Progenitor cell of endocrine pancreas (in vitro differentiated cells): ENCODE results near the gene GLCE. TPM values are rescaled to one million over a fixed set of nuclear protein-coding genes. Genes with fewer than 3 reads are reported as not detected.
"Not testable (repeated sequence)": the region's sequence is repeated elsewhere in the genome, so short reads cannot be mapped to it uniquely, and the experiment has no call there.

Source experiments
- DNase-seq: peaks from one replicate; pipeline ENCODE4 v3.0.0; 2021; ENCODE audit warnings: low spot score; ENCODE audit not compliant: unreplicated experiment
- H3K27ac Mint-ChIP-seq: 2 replicates; pipeline ENCODE4 v1.8.0; 2021; ENCODE audit warnings: mild to moderate bottlenecking, moderate library complexity, mixed read lengths
- H3K27me3 Mint-ChIP-seq: 2 replicates; pipeline ENCODE4 v1.8.0; 2021; ENCODE audit warnings: mixed read lengths
- H3K36me3 Mint-ChIP-seq: 2 replicates; pipeline ENCODE4 v1.8.0; 2022; ENCODE audit warnings: mixed read lengths; ENCODE audit not compliant: insufficient read depth
- H3K4me1 Mint-ChIP-seq: 2 replicates; pipeline ENCODE4 v1.8.0; 2021; ENCODE audit warnings: low read depth, mixed read lengths
- H3K4me3 Mint-ChIP-seq: 2 replicates; pipeline ENCODE4 v1.8.0; 2021; ENCODE audit warnings: low read depth, mild to moderate bottlenecking, moderate library complexity, mixed read lengths
- H3K9me3 Mint-ChIP-seq: 2 replicates; pipeline ENCODE4 v1.8.0; 2021; ENCODE audit warnings: low read depth, mixed read lengths
- total RNA-seq: library from RNA; stranded (reverse); gene quantifications from 2 replicates; pipeline ENCODE4 v1.2.1, GENCODE V29; 2021
- TF ChIP-seq, protein P1 (sequence below): fragments of 200-600 bp; sonication (generic); IDR thresholded peaks from one replicate; pipeline ENCODE4 v1.5.0; 2021; ENCODE audit warnings: antibody characterized with exemption, mild to moderate bottlenecking; ENCODE audit not compliant: unreplicated experiment

The GLCE gene
- total RNA-seq, 1 donor from 2014 or later, result 18.0 TPM

GRCh38 chr15:69288011-69288410 is 127.6 kb downstream of the GLCE start:
- H3K4me3 Mint-ChIP-seq, result no peak overlapping the region

GRCh38 chr15:69288531-69289341 is 128.3 kb downstream of the GLCE start:
- Mint-ChIP-seq H3K27ac (peak overlapping the region; percentile 20), H3K4me3 (peak overlapping the region; percentile 25), H3K36me3 (no peaks in the 10 kb centered on the region), H3K27me3 (peaks cover 14% of the 10 kb centered on the region), H3K4me1 (peaks cover 20% of the 10 kb centered on the region), H3K9me3 (no peaks in the 10 kb centered on the region)
- DNase-seq, result no peak
- TF ChIP-seq, protein P1, sequence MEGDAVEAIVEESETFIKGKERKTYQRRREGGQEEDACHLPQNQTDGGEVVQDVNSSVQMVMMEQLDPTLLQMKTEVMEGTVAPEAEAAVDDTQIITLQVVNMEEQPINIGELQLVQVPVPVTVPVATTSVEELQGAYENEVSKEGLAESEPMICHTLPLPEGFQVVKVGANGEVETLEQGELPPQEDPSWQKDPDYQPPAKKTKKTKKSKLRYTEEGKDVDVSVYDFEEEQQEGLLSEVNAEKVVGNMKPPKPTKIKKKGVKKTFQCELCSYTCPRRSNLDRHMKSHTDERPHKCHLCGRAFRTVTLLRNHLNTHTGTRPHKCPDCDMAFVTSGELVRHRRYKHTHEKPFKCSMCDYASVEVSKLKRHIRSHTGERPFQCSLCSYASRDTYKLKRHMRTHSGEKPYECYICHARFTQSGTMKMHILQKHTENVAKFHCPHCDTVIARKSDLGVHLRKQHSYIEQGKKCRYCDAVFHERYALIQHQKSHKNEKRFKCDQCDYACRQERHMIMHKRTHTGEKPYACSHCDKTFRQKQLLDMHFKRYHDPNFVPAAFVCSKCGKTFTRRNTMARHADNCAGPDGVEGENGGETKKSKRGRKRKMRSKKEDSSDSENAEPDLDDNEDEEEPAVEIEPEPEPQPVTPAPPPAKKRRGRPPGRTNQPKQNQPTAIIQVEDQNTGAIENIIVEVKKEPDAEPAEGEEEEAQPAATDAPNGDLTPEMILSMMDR, result no peak

More at GRCh38 chr15:69288011-69288410, 127.6 kb downstream of the GLCE start:
- Mint-ChIP-seq H3K27me3 (peaks cover 10% of the 10 kb centered on the region), H3K4me1 (peaks cover 20% of the 10 kb centered on the region), H3K27ac (no peak overlapping the region), H3K36me3 (no peaks in the 10 kb centered on the region), H3K9me3 (no peaks in the 10 kb centered on the region)
- TF ChIP-seq, protein P1, result no peak
- DNase-seq, result no peak

GRCh38 chr15:69289342-69290146 is 129.1 kb downstream of the GLCE start:
- H3K4me1 Mint-ChIP-seq, result peaks cover 20% of the 10 kb centered on the region
- no peak for DNase-seq
- peak overlapping the region; percentile 25 for H3K4me3 Mint-ChIP-seq
- TF ChIP-seq, protein P1, result no peak
- H3K36me3 Mint-ChIP-seq, result no peaks in the 10 kb centered on the region
- peak overlapping the region; percentile 20 for H3K27ac Mint-ChIP-seq
- H3K27me3 Mint-ChIP-seq, result peaks cover 17% of the 10 kb centered on the region
- H3K9me3 Mint-ChIP-seq, result no peaks in the 10 kb centered on the region

DNA sequence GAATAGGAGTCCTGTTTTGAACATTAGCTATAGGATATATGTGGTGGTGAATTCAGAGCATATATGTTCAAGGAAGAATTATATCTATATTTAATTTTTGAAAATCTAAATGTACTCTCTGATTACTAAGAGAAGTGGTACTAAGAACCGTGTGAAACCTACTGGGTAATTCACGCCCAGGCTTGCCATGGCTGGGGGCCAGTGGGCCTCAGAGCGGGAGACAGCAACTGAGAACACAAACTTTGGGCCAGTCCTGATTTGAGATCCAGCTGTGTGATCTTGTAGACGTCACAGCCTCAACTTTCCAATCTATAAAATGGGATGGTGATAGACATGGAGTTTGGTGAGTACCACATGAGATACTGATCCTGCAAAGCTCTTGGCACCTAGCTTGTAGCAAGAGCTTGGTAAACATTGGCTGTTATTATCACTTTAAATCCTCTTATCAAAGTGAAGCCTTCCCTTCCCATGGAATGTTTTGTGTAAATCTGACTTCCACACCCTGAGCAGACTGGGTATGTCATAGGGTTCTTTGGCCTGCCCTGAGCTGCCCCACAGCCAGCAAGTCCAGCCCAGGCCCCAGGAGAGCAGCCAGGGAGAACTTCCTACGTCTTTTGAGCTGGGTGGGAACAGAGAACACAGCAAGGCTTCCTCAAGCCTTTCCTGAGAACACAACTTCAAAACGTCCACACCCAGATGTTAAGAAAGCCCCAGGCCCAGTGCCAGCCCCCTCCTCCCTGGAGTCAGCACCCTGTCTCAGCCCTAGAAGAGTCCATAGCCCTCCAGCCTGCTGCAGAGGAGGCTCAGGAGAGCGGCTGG is 130.1 kb downstream of the GLCE start:
- TF ChIP-seq, protein P1, result no peak
- no peak for DNase-seq

GRCh38 chr15:69291651-69292050 is 131.2 kb downstream of the GLCE start:
- H3K36me3 Mint-ChIP-seq, H3K4me3 Mint-ChIP-seq: not testable (repeated sequence)
- H3K4me1 Mint-ChIP-seq, result peaks cover 24% of the 10 kb centered on the region

More for the DNA sequence above, 130.1 kb downstream of the GLCE start:
- Mint-ChIP-seq H3K27me3 (peaks cover 24% of the 10 kb centered on the region), H3K4me1 (peaks cover 24% of the 10 kb centered on the region), H3K36me3 (no peaks in the 10 kb centered on the region), H3K9me3 (no peaks in the 10 kb centered on the region), H3K4me3 (no peak overlapping the region), H3K27ac (no peak overlapping the region)

More at GRCh38 chr15:69291651-69292050, 131.2 kb downstream of the GLCE start:
- not testable (repeated sequence) for H3K27ac Mint-ChIP-seq, DNase-seq, H3K9me3 Mint-ChIP-seq
- peaks cover 33% of the 10 kb centered on the region for H3K27me3 Mint-ChIP-seq
